Mesothelial cell of epicardium (in vitro differentiated cells): ENCODE data around the gene NADK. TPM values are rescaled to one million over a fixed set of nuclear protein-coding genes. Genes with fewer than 3 reads are reported as not detected.

Experiments
- DNase-seq, 2 experiments: peaks; one replicate each; pipeline ENCODE4 v3.0.0; 2021; ENCODE audit warnings: low spot score in 2 of 2; ENCODE audit not compliant: unreplicated experiment in 2 of 2
- H3K27ac Mint-ChIP-seq: 2 replicates; pipeline ENCODE4 v1.8.0; 2021; ENCODE audit warnings: mixed read lengths
- H3K27me3 Mint-ChIP-seq: 2 replicates; pipeline ENCODE4 v1.8.0; 2021; ENCODE audit warnings: low read depth, mixed read lengths
- H3K36me3 Mint-ChIP-seq: 2 replicates; pipeline ENCODE4 v1.8.0; 2021; ENCODE audit warnings: mixed read lengths
- H3K4me1 Mint-ChIP-seq: 2 replicates; pipeline ENCODE4 v1.8.0; 2021; ENCODE audit warnings: mixed read lengths
- H3K4me3 Mint-ChIP-seq: 2 replicates; pipeline ENCODE4 v1.8.0; 2021; ENCODE audit warnings: mild to moderate bottlenecking, moderate library complexity, mixed read lengths
- H3K9me3 Mint-ChIP-seq: 2 replicates; pipeline ENCODE4 v1.8.0; 2021; ENCODE audit warnings: mixed read lengths
- CTCF ChIP-seq: fragments of 200-600 bp; sonication (generic); IDR thresholded peaks from one replicate; pipeline ENCODE4 v1.5.0; 2021; ENCODE audit warnings: antibody characterized with exemption; ENCODE audit not compliant: unreplicated experiment
- total RNA-seq: library from RNA; stranded (reverse); gene quantifications from 3 replicates; pipeline ENCODE4 v1.2.1, GENCODE V29; 2021

NADK gene
- total RNA-seq, 1 donor from 2014 or later, result 78.2 TPM

- Mint-ChIP-seq H3K36me3 (peaks cover 32% of the 10 kb centered on the region), H3K27me3 (no peaks in the 10 kb centered on the region), H3K4me1 (no peaks in the 10 kb centered on the region), H3K4me3 (no peak overlapping the region), H3K9me3 (no peaks in the 10 kb centered on the region), H3K27ac (peak overlapping the region; percentile 11)
- no peak for DNase-seq
- TF ChIP-seq CTCF, result no peak
Measured at GRCh38 chr1:1817221-1817620, 39.0 kb upstream of the NADK start.

DNA sequence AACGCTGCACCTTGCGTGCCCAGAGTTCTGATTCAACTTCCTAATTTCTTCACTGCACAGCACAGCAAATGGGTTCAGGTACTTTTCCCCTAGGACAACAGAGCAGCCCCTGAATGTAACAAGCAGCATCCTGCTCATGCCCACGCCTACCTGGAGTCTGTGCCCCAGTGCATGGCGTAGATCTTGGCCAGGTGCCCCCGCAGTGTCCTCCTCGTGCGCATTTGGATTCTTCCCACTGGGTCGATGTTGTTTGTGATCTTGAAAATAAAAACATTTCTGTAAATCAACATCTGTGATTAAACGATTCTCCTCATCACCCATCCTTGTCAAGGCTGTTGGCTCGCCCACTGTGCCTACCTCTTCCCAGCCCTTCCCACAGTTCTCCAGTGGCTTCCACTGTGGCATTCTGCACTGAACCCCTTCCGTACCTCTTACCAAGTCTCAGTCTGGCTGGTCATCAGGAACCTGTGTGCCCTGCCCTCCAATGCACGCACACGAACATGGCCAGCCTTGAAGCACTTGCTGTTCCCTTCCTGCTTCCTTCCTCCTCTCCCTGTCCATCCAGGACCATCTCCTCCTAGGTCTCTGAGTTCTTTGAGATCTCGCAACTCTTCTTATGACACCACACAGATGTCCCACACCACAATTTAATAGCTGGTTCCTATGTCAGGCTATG, 37.5 kb upstream of the NADK start:
- Mint-ChIP-seq H3K36me3 (peaks cover 32% of the 10 kb centered on the region), H3K4me3 (no peak overlapping the region), H3K27ac (no peak overlapping the region), H3K4me1 (no peaks in the 10 kb centered on the region), H3K27me3 (no peaks in the 10 kb centered on the region), H3K9me3 (no peaks in the 10 kb centered on the region)
- no peak for TF ChIP-seq CTCF
- DNase-seq, result no peak

GRCh38 chr1:1809489-1809888, 31.2 kb upstream of the NADK start:
- Mint-ChIP-seq H3K4me1 (no peaks in the 10 kb centered on the region), H3K27ac (no peak overlapping the region), H3K36me3 (peaks cover 24% of the 10 kb centered on the region), H3K9me3 (no peaks in the 10 kb centered on the region), H3K27me3 (no peaks in the 10 kb centered on the region), H3K4me3 (no peak overlapping the region)
- no peak for TF ChIP-seq CTCF
- DNase-seq, result no peak

DNA sequence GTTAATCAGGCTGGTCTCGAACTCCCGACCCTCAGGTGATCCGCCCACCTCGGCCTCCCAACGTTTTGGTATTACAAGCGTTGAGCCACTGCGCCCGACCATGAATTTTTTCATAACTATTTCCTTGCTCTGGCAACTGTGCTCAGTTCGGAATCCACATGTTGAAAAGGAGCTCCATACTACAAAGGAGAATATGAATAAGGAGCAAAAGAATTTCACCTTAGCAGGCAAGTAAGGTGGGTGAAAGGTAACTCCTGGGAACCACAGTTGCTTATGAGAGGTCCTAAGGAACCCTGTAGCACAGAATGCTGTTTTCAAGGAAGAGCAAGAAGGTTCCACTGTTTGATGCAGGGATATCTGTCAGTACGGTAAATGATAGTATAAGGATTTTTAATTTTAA, 29.9 kb upstream of the NADK start:
- Mint-ChIP-seq H3K4me3 (no peak overlapping the region), H3K4me1 (no peaks in the 10 kb centered on the region), H3K27ac (no peak overlapping the region), H3K9me3 (no peaks in the 10 kb centered on the region), H3K36me3 (peaks cover 25% of the 10 kb centered on the region), H3K27me3 (no peaks in the 10 kb centered on the region)
- no peak for DNase-seq
- no peak for TF ChIP-seq CTCF

DNA sequence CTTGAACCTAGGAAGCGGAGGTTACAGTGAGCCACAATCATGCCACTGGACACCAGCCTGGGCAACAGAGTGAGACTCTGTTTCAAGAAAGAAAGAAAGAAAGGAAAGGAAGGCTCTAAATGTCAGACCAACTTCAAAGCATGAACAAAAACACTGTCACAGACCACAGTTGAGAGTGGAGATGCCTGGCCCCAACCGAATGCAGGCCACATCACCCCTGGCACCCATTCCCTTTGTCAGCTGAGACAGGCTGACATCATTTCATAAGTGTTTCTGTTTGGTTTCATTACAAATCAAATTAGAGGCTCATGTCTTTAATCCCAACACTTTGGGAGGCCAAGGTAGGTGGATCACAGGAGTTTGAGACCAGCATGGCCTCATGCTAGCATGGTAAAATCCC, 28.6 kb upstream of the NADK start:
- peaks cover 28% of the 10 kb centered on the region for H3K36me3 Mint-ChIP-seq
- DNase-seq, result no peak
- H3K27ac Mint-ChIP-seq, result no peak overlapping the region

More for the DNA sequence above, 28.6 kb upstream of the NADK start:
- TF ChIP-seq CTCF, result no peak
- Mint-ChIP-seq H3K4me1 (no peaks in the 10 kb centered on the region), H3K4me3 (no peak overlapping the region), H3K9me3 (no peaks in the 10 kb centered on the region), H3K27me3 (no peaks in the 10 kb centered on the region)
